ENCODE measurements around the gene COBLL1. TPM values are rescaled to one million over a fixed set of nuclear protein-coding genes. Genes with fewer than 3 reads are reported as not detected.
"Not testable (repeated sequence)": the region's sequence is repeated elsewhere in the genome, so short reads cannot be mapped to it uniquely, and the experiment has no call there.

Gene COBLL1
- total RNA-seq, 2 experiments from 2014 or later, result 0.53 TPM; not detected in 1

DNA sequence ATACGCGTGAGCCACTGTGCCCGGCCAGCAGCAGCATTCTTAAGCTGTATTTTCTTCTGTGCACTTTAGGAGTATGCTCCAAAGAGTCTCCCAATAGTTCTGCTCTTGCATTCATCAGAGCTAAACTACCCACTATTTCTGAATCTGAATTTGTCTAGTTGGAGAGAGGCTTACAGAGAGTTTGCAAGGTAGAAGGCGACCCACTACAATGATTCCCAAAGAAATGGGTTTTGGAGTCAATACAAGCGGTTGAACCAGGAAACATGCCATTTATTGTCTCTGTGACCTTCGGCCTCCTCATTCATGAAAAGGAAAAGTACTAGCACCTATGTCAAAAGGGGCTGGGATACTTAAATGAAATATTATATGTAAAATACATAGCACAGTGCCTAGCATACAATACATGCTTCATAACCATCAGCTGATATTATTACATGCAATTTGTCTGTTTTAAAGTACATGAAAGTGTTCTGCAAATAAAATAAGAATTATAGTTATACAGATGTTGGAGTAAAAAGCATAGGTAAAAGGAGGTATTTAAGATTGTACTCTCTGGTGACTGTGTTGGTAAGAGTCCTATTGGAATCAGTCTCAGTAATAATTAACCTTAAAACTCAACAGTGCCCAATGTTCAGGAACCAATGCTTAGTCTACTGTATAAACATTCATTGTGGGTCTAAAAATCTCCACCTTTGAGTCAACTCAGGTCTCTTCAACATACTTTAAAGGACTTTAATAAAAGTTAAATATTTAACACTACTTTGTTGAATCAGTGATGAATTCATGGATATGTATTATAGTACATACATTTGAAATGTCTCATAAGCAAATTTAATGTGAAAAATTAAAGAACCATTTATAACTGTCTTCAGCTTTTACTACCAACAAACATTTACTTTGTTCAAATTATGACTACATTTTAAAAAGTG, 130.5 kb downstream of the COBLL1 start:
- ATAC-seq (ENCODE audit: poor library complexity) (no peak), DNase-seq (no peak)
- TF ChIP-seq, protein P1, sequence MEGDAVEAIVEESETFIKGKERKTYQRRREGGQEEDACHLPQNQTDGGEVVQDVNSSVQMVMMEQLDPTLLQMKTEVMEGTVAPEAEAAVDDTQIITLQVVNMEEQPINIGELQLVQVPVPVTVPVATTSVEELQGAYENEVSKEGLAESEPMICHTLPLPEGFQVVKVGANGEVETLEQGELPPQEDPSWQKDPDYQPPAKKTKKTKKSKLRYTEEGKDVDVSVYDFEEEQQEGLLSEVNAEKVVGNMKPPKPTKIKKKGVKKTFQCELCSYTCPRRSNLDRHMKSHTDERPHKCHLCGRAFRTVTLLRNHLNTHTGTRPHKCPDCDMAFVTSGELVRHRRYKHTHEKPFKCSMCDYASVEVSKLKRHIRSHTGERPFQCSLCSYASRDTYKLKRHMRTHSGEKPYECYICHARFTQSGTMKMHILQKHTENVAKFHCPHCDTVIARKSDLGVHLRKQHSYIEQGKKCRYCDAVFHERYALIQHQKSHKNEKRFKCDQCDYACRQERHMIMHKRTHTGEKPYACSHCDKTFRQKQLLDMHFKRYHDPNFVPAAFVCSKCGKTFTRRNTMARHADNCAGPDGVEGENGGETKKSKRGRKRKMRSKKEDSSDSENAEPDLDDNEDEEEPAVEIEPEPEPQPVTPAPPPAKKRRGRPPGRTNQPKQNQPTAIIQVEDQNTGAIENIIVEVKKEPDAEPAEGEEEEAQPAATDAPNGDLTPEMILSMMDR (IDR thresholded peaks at IDR 0.05), result no peak
- no peak overlapping the region for H3K27ac Mint-ChIP-seq
- no peaks in the 10 kb centered on the region for H3K9me3 Mint-ChIP-seq
- H3K4me3 Mint-ChIP-seq, result no peak overlapping the region
- no peak overlapping the region for H3K27ac ChIP-seq (ENCODE audit: low read depth in 1 of 2, low read length in 2 of 2)
- H3K4me3 ChIP-seq (ENCODE audit: low read length), result no peak overlapping the region
- ChIA-PET POLR2A (no interaction called here), CTCF (no interaction called here)
- H3K36me3 Mint-ChIP-seq (ENCODE audit: low read depth), result no peaks in the 10 kb centered on the region
- H3K27me3 Mint-ChIP-seq, result no peaks in the 10 kb centered on the region
- intact Hi-C loops (cut with DNase I, micrococcal nuclease), result no loop called here
- H3K4me1 ChIP-seq (ENCODE audit: insufficient read depth, low read length), result no peaks in the 10 kb centered on the region
- no peaks in the 10 kb centered on the region for H3K27me3 ChIP-seq (ENCODE audit: control insufficient read depth in 1 of 2, insufficient read depth in 2 of 2, low read length in 2 of 2)
- H3K36me3 ChIP-seq (ENCODE audit: insufficient read depth, low read length), result no peaks in the 10 kb centered on the region
- no peaks in the 10 kb centered on the region for H3K9me3 ChIP-seq (ENCODE audit: control insufficient read depth in 1 of 2, insufficient read depth in 1 of 2, low read length in 2 of 2)
- no peaks in the 10 kb centered on the region for H3K4me1 Mint-ChIP-seq (ENCODE audit: low read depth)

DNA sequence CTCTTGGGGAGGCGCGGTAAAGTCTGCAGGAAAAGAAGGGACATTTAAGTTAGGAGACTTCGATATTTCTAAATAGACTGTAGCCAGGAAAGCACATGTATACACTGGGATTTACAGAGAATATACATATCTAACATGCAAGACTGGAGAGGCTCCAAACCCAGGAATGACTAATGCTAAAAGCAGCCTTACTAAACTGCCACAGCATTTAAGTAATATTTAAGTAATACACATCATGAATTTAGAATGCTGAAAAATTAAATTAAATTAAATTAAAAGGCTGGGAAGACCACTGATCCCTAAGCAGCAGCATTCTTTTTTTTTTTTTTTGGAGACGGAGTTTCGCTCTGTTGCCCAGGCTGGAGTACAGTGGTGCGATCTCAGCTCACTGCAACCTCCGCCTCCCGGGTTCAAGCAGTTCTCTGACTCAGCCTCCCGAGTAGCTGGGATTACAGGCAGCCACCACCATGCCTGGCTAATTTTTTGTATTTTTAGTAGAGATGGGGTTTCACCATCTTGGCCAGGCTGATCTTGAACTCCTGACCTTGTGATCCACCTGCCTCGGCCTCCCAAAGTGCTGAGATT, 131.3 kb downstream of the COBLL1 start:
- not testable (repeated sequence) for H3K27ac ChIP-seq (ENCODE audit: low read depth in 1 of 2, low read length in 2 of 2); H3K4me3 Mint-ChIP-seq

DNA sequence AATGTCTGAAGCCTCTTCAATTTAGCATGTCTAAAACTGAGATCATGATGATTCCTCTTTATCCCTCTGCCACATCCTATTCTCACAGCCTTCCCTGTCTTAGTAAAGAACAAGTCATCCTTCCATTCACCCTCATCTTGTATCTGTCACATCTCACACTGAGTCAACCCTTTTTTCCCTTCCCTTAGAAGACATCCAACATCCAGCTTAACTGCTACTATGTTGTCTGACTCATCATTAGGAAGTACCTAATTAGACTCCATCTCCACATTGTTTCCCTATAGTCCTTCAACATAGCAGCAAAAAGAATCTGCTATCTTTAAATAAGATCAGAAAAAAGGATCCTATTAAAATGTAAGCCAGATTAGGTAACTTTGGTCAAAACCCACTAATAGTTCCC, 135.1 kb downstream of the COBLL1 start:
- H3K4me1 ChIP-seq (ENCODE audit: insufficient read depth, low read length), result no peaks in the 10 kb centered on the region
- ChIA-PET POLR2A (no interaction called here), CTCF (no interaction called here)
- H3K4me1 Mint-ChIP-seq (ENCODE audit: low read depth), result no peaks in the 10 kb centered on the region
- no peaks in the 10 kb centered on the region for H3K27me3 Mint-ChIP-seq
- H3K9me3 ChIP-seq (ENCODE audit: control insufficient read depth in 1 of 2, insufficient read depth in 1 of 2, low read length in 2 of 2), result no peaks in the 10 kb centered on the region
- H3K27me3 ChIP-seq (ENCODE audit: control insufficient read depth in 1 of 2, insufficient read depth in 2 of 2, low read length in 2 of 2), result no peaks in the 10 kb centered on the region
- H3K4me3 Mint-ChIP-seq, result no peak overlapping the region
- H3K9me3 Mint-ChIP-seq, result no peaks in the 10 kb centered on the region
- H3K36me3 ChIP-seq (ENCODE audit: insufficient read depth, low read length), result no peaks in the 10 kb centered on the region
- DNase-seq, result no peak
- ATAC-seq (ENCODE audit: poor library complexity), result no peak
- intact Hi-C loops (cut with DNase I, micrococcal nuclease), result no loop called here
- no peak overlapping the region for H3K4me3 ChIP-seq (ENCODE audit: low read length)
- H3K36me3 Mint-ChIP-seq (ENCODE audit: low read depth), result no peaks in the 10 kb centered on the region
- H3K27ac Mint-ChIP-seq, result no peak overlapping the region
- TF ChIP-seq, protein P1 (IDR thresholded peaks at IDR 0.05), result no peak
- H3K27ac ChIP-seq (ENCODE audit: low read depth in 1 of 2, low read length in 2 of 2), result no peak overlapping the region

More for the DNA sequence above, 131.3 kb downstream of the COBLL1 start:
- ATAC-seq (ENCODE audit: poor library complexity); POLR2A ChIA-PET; H3K27ac Mint-ChIP-seq; H3K9me3 Mint-ChIP-seq; H3K27me3 Mint-ChIP-seq; H3K4me3 ChIP-seq (ENCODE audit: low read length); H3K4me1 Mint-ChIP-seq (ENCODE audit: low read depth); CTCF ChIA-PET; H3K36me3 ChIP-seq (ENCODE audit: insufficient read depth, low read length); DNase-seq; H3K4me1 ChIP-seq (ENCODE audit: insufficient read depth, low read length); H3K27me3 ChIP-seq (ENCODE audit: control insufficient read depth in 1 of 2, insufficient read depth in 2 of 2, low read length in 2 of 2); intact Hi-C loops (cut with DNase I, micrococcal nuclease); H3K36me3 Mint-ChIP-seq (ENCODE audit: low read depth); H3K9me3 ChIP-seq (ENCODE audit: control insufficient read depth in 1 of 2, insufficient read depth in 1 of 2, low read length in 2 of 2): not testable (repeated sequence)

Measured in CD4-positive, alpha-beta T cell (primary cell).